Peyer's patch (tissue), 4 donors: ENCODE measurements around the gene CPHXL2.

Experiments used
- CTCF ChIP-seq, 6 experiments: fragments of 450-650 bp in 4 of 6; fragments of 200-600 bp in 2 of 6; sonication (generic) in 1 of 6; IDR thresholded peaks; one replicate each; pipeline ENCODE4 v1.5.1; 2017 to 2019; ENCODE audit warnings: antibody characterized with exemption in 6 of 6, mild to moderate bottlenecking in 3 of 6, moderate library complexity in 1 of 6
- POLR2A ChIP-seq, 2 donors: fragments of 450-650 bp; IDR thresholded peaks; one replicate each; pipeline ENCODE4 v1.5.1; 2017; ENCODE audit warnings: antibody characterized with exemption in 2 of 2, mild to moderate bottlenecking in 2 of 2, moderate library complexity in 2 of 2

- TF ChIP-seq CTCF (IDR thresholded peaks at IDR 0.05) (no peak), POLR2A (IDR thresholded peaks at IDR 0.05) (no peak)
These were observed 44.0 kb downstream of the CPHXL2 start for GRCh38 chr16:75632857-75633256.
